Fibroblast of lung (primary cell): ENCODE results near the gene PPP1CB. TPM values are rescaled to one million over a fixed set of nuclear protein-coding genes. Genes with fewer than 3 reads are reported as not detected.

Experiments used
- DNase-seq, 2 donors: peaks; one replicate each; pipeline versions ENCODE4 v3.0.0 to v3.0.0-alpha.2; 2010; ENCODE audit warnings: low read depth in 2 of 2
- H2AFZ ChIP-seq: 2 replicates; pipeline ENCODE4 v1.5.1; 2012; ENCODE audit warnings: low read length, control low read depth, inconsistent platforms
- H3K27ac ChIP-seq: 2 replicates; pipeline ENCODE4 v1.5.1; 2011; ENCODE audit warnings: low read length, control low read depth; ENCODE audit not compliant: insufficient read depth
- H3K27me3 ChIP-seq: 2 replicates; pipeline ENCODE4 v1.5.1; 2011; ENCODE audit warnings: mild to moderate bottlenecking, low read length; ENCODE audit not compliant: control insufficient read depth, insufficient read depth
- H3K36me3 ChIP-seq: 2 replicates; pipeline ENCODE4 v1.5.1; 2011; ENCODE audit warnings: low read length; ENCODE audit not compliant: control insufficient read depth, insufficient read depth
- H3K4me1 ChIP-seq: 2 replicates; pipeline ENCODE4 v1.5.1; 2011; ENCODE audit warnings: low read length; ENCODE audit not compliant: control insufficient read depth, insufficient read depth; ENCODE audit errors: extremely low read depth
- H3K4me2 ChIP-seq: 2 replicates; pipeline ENCODE4 v1.5.1; 2011; ENCODE audit warnings: low read length, control low read depth; ENCODE audit not compliant: insufficient read depth; ENCODE audit errors: extremely low read depth
- H3K4me3 ChIP-seq, 4 experiments: fragments of 200-600 bp in 1 of 4; sonication (generic) in 1 of 4; replicated peaks in 1 of 4; 2 replicates each; pipeline ENCODE4 v1.5.1; 2011 to 2016; ENCODE audit warnings: low read length in 4 of 4, low read depth in 3 of 4, mild to moderate bottlenecking in 3 of 4, control low read depth in 2 of 4, inconsistent platforms in 1 of 4, mixed read lengths in 1 of 4; ENCODE audit not compliant: insufficient read depth in 1 of 4; ENCODE audit errors: control extremely low read depth in 1 of 4
- H3K79me2 ChIP-seq: 2 replicates; pipeline ENCODE4 v1.5.1; 2012; ENCODE audit warnings: mild to moderate bottlenecking, low read length, inconsistent platforms; ENCODE audit not compliant: control insufficient read depth, insufficient read depth
- H3K9ac ChIP-seq: 2 replicates; pipeline ENCODE4 v1.5.1; 2011; ENCODE audit warnings: mild to moderate bottlenecking, low read length, control low read depth; ENCODE audit not compliant: insufficient read depth
- H3K9me3 ChIP-seq: 2 replicates; pipeline ENCODE4 v1.5.1; 2012; ENCODE audit warnings: low read depth, low read length; ENCODE audit not compliant: control insufficient read depth, insufficient read depth
- H4K20me1 ChIP-seq: 2 replicates; pipeline ENCODE4 v1.5.1; 2011; ENCODE audit warnings: low read length; ENCODE audit not compliant: control insufficient read depth, insufficient read depth; ENCODE audit errors: extremely low read depth
- EZH2 ChIP-seq: IDR thresholded peaks from 2 replicates; pipeline ENCODE4 v1.5.1; 2012; ENCODE audit warnings: low read length, control low read depth, mild to moderate bottlenecking; ENCODE audit errors: missing control alignments
- polyA plus RNA-seq, 2 donors: library from polyadenylated mRNA; depleted of rRNA in 1 of 2; stranded (reverse) in 1 of 2; unstranded in 1 of 2; fragments of >200 nt; gene quantifications; 2 replicates each; pipeline ENCODE4 v1.2.1, GENCODE V29; 2011 to 2012; ENCODE audit warnings: missing spikeins in 1 of 2
- total RNA-seq: library from RNA; depleted of rRNA; stranded (reverse); fragments of >200 nt; gene quantifications from 2 replicates; pipeline ENCODE4 v1.2.1, GENCODE V29; 2014
- TF ChIP-seq, protein P1 (sequence below), 2 donors: IDR thresholded peaks in 1 of 2; conservative IDR thresholded peaks in 1 of 2; 1 replicate in 1 of 2; 2 replicates in 1 of 2; pipeline ENCODE4 v1.5.1; 2011 to 2012; ENCODE audit warnings: low read length in 2 of 2, control low read depth in 1 of 2, inconsistent platforms in 1 of 2, low read depth in 1 of 2, mild to moderate bottlenecking in 1 of 2

The PPP1CB gene
- total and polyA plus RNA-seq, 2 donors (not counting 1 experiment from before 2014, with no cell fraction given) = 172 to 179 TPM

DNA sequence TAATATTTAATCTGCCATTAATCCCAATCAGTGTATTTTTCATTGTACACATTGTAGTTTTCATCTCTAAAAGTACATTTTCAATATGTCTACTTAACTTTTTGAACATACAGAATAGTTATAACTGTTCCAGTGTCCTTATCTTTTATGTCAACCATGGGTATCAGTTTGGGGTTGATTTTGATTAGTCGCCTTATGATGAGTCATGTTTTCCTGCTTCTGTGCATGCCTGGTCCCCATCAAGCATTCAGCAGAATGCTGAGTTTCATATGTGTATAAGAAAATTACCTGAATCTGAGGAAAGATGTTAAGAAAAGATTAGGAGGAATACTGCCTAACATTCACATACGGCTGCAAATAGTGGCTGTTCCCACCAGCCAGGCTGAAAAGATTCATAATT lies 76.8 kb downstream of the PPP1CB start:
- H3K79me2 ChIP-seq = no peaks in the 10 kb centered on the region
- H3K4me1 ChIP-seq = no peaks in the 10 kb centered on the region
- no peak overlapping the region for H3K4me3 ChIP-seq
- no peak overlapping the region for H2AFZ ChIP-seq
- H3K9me3 ChIP-seq = no peaks in the 10 kb centered on the region
- H4K20me1 ChIP-seq = no peaks in the 10 kb centered on the region
- H3K27me3 ChIP-seq = no peaks in the 10 kb centered on the region
- peak in 1 of 2 donors; percentile 50 for DNase-seq
- no peak overlapping the region for H3K27ac ChIP-seq
- no peaks in the 10 kb centered on the region for H3K36me3 ChIP-seq
- no peak overlapping the region for H3K9ac ChIP-seq
- TF ChIP-seq, protein P1, sequence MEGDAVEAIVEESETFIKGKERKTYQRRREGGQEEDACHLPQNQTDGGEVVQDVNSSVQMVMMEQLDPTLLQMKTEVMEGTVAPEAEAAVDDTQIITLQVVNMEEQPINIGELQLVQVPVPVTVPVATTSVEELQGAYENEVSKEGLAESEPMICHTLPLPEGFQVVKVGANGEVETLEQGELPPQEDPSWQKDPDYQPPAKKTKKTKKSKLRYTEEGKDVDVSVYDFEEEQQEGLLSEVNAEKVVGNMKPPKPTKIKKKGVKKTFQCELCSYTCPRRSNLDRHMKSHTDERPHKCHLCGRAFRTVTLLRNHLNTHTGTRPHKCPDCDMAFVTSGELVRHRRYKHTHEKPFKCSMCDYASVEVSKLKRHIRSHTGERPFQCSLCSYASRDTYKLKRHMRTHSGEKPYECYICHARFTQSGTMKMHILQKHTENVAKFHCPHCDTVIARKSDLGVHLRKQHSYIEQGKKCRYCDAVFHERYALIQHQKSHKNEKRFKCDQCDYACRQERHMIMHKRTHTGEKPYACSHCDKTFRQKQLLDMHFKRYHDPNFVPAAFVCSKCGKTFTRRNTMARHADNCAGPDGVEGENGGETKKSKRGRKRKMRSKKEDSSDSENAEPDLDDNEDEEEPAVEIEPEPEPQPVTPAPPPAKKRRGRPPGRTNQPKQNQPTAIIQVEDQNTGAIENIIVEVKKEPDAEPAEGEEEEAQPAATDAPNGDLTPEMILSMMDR (conservative IDR thresholded peaks at IDR 0.05 in 1 of 2, IDR thresholded peaks at IDR 0.05 in 1 of 2; ENCODE audit: low read depth in 1 of 2, low read length in 2 of 2) = no peak
- no peak for TF ChIP-seq EZH2
- no peak overlapping the region for H3K4me2 ChIP-seq

DNA sequence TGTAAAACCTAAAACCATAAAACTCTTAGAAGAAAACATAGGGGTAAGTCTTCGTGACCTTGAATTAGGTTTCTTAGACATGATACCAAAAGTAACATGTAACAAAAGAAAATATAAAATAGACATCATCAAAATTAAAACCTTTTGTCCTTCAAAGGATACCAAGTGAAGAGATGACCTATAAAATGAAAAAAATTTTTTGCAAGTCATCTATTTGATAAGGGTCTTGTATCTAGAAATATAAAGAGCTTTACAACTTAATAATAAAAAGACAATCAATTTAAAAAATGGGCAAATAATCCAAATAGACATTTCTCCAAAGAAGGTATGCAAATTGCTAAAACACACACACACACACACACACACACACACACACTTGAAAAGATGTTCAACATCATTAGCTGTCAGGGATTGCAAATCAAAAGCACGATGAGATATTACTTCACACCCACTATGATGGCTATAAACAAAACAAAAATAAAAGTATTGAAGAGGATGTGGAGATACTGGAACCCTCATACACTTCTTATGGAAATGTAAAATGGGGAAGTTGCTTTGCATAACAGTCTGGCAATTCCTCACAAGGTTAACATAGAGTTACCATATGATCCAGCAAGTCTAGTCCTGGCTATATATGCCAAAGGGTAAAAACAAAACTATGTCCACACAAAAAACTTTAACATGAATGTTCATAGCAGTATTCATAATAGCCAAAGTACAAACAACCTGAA lies 82.3 kb downstream of the PPP1CB start:
- TF ChIP-seq, protein P1 (conservative IDR thresholded peaks at IDR 0.05 in 1 of 2, IDR thresholded peaks at IDR 0.05 in 1 of 2; ENCODE audit: low read depth in 1 of 2, low read length in 2 of 2) = no peak
- no peak for TF ChIP-seq EZH2
- no peaks in the 10 kb centered on the region for H3K27me3 ChIP-seq
- H3K36me3 ChIP-seq = no peaks in the 10 kb centered on the region
- DNase-seq = no peak
- no peak overlapping the region for H3K9ac ChIP-seq
- no peaks in the 10 kb centered on the region for H3K79me2 ChIP-seq
- H3K4me2 ChIP-seq = no peak overlapping the region
- no peak overlapping the region for H2AFZ ChIP-seq
- H3K4me1 ChIP-seq = no peaks in the 10 kb centered on the region
- H4K20me1 ChIP-seq = no peaks in the 10 kb centered on the region
- H3K27ac ChIP-seq = no peak overlapping the region
- H3K4me3 ChIP-seq = no peak overlapping the region
- no peaks in the 10 kb centered on the region for H3K9me3 ChIP-seq

DNA sequence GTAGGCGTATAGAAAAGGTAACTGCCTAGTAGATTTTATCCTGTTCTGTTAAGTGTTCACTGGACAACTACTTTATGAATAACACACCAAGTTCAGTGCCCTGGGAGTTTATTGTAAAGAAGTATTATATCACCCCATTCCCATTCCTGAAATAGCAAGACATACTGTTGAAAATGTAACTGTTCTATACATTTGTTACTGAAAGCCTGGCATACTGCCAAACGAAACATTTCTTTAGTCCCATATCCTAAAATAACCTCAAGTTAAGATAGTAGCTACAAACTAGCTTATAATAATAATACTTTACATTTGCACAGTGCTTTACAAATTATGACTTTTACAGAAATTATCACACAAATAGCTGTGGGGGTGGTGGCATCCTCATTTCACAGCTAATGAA lies 84.2 kb downstream of the PPP1CB start:
- H3K4me2 ChIP-seq = no peak overlapping the region
- H3K27me3 ChIP-seq = no peaks in the 10 kb centered on the region
- H3K36me3 ChIP-seq = no peaks in the 10 kb centered on the region
- DNase-seq = no peak
- no peak overlapping the region for H3K9ac ChIP-seq
- no peaks in the 10 kb centered on the region for H3K79me2 ChIP-seq
- H3K27ac ChIP-seq = no peak overlapping the region
- no peak overlapping the region for H3K4me3 ChIP-seq
- H3K4me1 ChIP-seq = no peaks in the 10 kb centered on the region
- no peaks in the 10 kb centered on the region for H4K20me1 ChIP-seq
- H2AFZ ChIP-seq = no peak overlapping the region
- no peaks in the 10 kb centered on the region for H3K9me3 ChIP-seq
- TF ChIP-seq, protein P1 (conservative IDR thresholded peaks at IDR 0.05 in 1 of 2, IDR thresholded peaks at IDR 0.05 in 1 of 2; ENCODE audit: low read depth in 1 of 2, low read length in 2 of 2) = no peak
- no peak for TF ChIP-seq EZH2
